HL-60/S4 treated with phorbol 12-myristate 13-acetate at 8.2 ng/mL for 4 days and 3 days (cell line): ENCODE data around the gene TRAM2.

Source experiments
- in situ Hi-C: fragments of 300-500 bp; cut with MboI; formaldehyde crosslinking; loops from 2 replicates; pipeline ENCODE4 v1.15.0; 2022; ENCODE audit warnings: low sequenced_read_pairs

Gene TRAM2

DNA sequence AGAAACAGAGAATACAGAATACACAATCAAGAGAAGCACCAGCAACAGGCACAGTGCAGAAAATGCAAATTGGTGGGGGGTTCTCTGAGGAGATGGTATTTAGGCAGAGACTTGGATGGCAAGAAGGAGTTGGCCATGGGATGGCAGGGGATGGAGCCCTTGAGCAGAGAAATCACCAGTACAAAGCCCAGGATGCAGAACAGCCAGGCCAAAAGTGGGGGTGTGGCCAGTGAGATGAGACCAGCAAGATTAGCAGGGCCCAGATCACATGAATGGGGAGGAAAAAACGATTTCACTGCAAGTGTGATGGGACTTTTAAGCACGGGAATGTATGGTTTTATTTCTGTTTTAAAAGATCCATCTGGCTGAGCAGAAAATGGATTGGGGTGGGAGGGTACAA lies 63.4 kb downstream of the TRAM2 start:
- in situ Hi-C loops = no loop called here

DNA sequence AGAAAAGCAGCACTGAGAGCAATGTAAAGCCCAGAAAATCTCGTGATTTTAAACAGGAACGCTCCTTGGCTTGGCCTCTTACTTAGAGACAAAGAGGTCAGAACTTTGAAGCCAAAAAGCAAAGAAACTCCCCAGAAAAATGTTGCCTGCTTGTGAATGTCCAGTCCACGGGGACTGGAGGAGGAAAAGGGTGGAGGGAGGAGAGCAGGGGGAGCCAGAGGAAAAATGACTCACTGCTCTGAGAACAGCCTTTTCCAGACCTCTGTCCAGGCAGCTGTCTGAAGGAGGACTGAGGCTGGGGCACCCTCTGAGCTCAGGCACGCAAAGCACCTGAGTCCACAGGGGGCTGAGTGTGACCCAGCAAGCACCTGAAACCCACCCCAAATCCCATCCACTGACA lies 64.7 kb downstream of the TRAM2 start:
- in situ Hi-C loops = no loop called here

DNA sequence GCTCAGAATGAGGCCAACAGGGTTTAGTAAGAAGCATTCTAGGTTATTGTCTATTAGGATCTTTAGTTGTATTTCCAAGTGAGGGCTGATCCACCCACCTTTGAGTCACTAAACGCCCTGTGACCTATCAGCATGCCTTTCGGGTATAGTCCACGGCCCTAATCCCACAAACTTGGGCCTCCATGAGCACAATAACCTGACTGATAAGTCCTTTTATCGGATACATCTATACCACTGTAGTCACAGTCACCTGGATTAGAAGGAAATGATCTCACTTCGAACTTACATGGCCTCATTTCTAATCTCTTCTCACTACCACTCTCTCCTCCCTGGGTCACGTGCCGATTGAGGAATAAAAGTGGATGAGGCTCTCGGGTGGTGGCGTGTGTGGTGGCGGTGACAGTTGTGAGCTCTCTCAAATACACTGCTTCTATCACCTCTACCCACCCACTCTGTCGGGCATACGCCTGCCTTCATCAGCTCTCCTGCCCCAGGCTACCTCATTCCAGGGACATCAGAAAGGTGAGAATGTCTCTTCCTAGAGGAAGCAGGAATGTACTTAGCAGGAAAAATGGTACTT lies 65.2 kb downstream of the TRAM2 start:
- in situ Hi-C loops = no loop called here

DNA sequence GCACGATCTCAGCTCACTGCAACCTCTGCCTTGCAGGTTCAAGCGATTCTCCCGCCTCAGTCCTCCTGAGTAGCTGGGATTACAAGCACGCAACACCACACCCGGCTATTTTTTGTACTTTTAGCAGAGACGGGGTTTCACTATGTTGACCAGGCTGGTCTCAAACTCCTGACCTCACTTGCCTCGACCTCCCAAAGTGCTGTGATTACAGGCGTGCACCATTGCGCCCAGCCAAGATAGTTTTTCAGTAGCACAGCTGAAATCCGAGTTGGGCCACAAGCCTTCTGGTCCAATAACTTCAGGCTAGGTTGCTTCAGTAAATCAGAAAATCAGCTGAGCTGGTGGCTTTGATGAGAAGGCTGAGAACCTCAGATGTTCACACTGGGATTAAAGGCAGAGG lies 65.7 kb downstream of the TRAM2 start:
- in situ Hi-C loops = no loop called here

DNA sequence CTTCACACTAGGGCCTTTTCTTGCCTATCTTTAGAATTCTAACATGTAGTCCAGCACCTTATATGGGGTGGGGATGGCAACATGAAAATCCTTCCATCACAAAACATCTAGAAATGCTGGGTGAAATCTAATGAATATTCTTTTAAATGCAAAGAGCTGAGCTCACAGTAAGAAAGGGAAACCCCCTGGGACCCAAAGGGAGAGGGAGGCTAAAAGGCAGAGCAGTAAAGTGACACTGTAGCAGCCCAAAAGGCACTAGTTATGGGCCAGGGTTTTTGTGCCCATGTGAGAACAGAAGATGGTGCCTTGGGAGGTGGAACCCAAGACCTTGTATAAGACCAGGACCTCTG lies 66.7 kb downstream of the TRAM2 start:
- in situ Hi-C loops = no loop called here

DNA sequence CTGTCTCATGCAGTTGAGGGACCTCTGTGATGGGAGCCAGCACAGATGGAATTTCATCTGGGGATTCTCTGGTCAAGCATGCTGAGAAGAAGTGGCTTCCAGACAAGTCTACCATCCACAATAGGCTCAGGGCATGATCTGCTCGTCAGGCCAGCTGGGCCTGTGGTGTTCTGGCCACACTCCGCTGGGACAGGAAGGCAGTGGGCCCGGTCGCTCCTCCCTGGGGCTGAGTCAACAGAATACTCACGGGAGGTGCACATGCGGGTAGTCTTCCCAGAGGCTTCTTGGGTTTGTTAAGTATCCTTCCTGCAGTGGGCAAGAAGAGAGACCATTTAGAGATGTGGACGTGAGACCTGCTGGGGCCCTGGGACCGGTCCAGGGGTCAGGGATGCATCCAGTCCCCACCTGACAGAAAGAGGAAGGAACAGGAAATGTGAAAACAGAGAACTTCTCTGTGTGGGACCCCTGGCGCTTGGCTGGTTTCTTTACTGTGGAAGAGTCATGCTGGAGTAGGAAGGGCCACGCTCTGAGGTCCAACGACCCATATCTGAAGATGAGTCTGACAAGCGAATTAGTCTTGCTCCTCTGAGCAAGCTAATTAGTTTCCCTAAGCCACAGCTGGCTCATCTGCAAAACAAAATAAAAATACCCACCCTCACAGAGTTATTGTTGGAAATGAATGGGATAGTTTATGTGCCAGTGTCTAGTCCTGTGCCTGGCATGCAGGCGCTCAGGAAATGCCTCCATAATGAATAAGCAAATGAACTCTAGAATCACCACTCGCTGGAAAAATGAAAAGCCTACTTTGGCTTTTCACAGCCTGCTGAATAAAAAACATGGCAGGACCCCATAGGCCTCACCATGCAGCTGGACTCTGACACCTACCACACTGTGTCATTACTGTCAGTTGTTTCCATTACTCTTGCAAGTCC lies 67.3 kb downstream of the TRAM2 start:
- in situ Hi-C loops = no loop called here

DNA sequence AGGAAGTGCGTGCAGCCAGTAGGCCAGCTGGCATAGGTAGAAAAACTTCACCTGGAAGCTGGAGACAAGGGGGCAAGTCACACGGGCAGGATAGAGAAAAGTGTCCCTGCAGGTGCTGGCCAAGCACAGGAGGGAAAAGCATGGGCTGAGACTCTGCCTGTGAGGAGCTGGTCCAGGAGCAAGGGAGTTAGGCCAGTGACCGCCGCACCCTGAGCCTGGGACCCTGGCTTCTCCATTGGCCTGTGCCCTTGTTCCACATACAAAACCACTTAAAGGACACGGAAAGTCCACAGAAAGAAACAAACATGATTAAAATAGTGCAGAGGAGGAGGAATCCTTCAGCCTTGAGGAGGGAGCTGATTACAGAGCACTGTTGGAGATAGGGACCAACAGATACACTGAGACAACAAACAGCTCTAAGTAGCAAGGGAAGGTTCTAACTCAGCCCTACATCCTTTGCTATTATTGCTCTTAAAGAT lies 68.6 kb downstream of the TRAM2 start:
- in situ Hi-C loops = no loop called here

DNA sequence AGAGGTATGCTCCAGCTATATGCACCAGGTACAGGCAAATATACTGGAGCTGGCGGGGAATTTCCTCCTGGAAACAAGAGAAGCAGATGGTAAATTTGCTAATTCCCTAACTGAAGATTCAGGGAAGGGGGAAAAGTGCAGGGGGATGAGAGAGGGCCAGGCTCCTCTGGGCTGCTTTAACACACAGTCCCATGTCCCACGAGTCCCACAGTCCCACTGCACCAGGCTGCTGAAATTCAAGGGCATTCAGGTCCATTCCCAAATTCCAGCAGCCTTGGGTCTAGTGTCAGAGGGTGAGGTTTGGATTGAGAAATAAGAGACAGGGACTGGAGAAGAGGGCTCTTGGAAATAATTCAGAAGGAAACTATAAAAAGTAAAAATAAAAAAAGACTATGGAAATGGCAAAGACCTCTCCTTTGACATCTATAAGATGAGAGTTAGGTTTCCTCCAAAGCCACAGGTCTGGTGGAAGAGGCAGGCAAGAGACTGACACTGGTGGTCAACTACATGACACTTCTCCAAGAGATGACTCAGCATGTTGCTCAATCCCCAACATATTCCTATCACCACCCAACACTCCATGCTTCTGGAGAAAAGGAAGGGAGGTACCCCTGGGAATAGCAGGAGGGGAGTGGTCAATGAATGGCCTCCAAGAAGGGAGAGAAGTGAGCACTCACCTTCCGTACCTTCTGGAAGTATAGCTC lies 69.2 kb downstream of the TRAM2 start:
- in situ Hi-C loops = no loop called here

DNA sequence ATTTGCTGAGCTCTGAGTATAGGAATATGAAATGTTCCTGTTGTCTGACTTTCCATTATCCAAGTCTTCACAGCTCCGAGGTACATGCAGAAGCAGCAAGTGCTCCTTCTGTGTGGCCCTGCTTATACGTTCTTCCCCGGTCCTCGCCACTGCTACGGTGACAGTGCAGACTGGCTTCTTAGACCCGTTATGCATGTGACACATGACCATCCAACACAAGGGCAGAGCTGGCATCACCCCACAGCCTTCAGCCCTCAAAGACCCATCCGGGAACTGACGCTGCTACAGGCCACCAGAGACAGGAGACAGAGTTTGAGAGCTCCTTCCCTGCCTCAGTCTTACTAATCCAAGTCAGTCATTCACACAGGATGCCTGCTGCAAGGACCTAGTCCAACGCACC lies 70.4 kb downstream of the TRAM2 start:
- in situ Hi-C loops = no loop called here

DNA sequence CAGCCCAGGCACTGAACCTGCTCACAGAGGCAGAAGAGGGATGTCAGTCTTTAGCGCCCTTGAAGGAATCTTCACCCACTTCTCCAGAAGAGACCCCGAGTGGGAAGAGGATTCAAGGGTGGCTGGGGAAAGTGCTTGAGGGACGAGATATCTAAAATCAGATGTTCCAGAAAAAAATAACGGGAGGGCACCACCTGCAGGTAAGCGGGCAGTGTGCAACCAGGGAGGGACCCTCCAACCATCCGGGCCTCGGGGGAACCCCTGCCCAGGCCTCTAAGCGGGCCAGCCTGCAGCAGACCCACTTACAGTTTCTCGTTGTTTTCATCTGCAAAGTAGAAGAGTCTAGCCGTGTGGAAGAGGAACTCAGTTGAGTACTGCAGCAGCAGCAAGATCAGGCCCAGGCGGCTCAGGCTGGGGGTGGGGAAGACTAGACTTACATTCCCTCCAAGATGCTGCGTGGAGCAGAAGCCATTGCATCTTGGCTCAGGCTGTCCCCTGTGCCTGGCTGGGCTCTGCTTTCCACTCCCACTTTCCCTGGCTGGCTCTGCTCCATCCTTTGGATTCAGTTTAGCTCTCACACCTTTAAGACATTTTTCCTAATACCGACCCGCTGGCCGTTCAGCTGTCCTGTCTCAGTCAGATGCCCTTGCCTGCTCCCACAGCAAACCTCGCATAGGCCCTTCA lies 71.0 kb downstream of the TRAM2 start:
- in situ Hi-C loops = no loop called here

DNA sequence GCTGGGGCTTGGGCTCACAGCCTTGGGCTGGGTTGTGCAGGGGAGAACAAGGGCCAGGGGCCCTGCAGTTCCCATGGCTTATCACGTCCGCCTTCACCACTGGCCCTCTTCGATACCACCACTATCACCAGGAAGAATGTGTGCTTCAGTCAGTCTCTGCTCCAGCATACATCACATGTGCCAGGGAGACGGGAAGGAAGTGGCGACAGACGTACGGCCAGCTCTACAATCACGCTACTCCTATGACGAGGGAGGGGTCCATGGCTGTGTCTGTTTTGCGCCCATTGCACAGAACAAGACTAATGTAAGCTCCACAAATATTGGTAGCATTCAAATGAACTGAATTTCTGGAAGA lies 72.1 kb downstream of the TRAM2 start:
- in situ Hi-C loops = no loop called here

DNA sequence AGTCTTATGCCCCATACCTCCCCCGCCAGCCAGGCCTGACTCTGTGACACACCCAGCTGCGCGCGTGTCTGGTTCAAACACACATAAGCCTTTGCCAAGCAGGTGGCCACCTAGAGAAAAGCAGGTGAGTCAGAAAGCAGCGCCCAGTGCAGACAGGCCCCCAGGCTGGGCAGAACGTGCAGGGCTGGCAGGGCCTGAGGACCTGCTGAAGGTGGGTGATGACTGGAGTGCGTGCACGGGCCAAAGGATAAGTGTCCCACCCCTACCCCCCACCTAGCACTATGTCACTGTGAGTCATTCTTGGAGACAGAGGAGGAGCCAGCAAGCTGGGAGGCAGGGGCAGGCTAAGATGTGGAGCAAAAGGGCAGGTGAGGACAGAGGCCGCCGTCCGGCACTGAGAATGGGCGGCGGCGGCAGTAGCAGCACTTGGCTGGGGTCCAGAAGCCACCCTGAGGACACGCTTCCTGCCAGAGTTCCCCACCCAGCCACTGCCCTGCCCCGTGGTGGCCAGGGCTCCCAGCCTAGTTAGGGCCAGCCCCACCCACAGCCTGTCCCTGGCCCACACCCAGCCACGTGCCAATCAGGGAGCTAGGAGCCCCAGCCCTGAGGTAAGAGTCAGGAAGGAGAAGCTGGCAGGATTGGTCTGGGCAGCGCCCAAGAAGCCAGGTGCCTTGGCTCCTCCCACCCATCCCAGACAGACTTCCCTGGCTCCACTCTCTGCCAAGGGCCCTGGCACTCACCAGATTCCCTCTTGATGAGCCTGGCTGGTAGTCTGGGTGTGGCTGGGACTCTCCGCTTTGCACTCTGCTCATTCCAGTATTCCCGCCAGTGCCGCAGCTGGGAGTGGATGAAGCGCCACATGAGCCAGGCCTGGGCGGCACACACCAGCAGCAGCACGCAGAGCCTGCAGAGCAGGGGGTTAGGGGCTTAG lies 72.7 kb downstream of the TRAM2 start:
- in situ Hi-C loops = no loop called here

DNA sequence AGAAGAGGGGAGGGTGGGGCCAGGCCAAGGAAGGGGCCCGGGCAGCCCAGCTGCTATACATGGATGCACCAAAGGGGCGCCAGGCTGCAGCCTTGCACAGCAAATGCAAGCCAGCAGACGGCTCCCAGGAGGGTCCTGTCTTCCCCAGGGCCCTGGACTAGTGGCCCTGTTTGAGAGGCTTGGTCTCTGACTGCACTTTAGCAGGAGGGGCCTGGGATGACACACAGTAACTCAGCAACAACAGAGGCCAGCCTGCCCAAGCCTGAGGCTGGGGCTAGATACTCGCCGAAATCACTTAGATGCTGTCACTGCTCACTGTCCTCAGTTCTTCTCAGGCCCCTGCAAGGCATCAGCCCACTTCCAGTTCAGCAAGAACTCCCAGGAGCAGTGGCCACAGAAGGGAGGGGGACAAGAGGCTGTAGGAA lies 73.5 kb downstream of the TRAM2 start:
- in situ Hi-C loops = no loop called here

DNA sequence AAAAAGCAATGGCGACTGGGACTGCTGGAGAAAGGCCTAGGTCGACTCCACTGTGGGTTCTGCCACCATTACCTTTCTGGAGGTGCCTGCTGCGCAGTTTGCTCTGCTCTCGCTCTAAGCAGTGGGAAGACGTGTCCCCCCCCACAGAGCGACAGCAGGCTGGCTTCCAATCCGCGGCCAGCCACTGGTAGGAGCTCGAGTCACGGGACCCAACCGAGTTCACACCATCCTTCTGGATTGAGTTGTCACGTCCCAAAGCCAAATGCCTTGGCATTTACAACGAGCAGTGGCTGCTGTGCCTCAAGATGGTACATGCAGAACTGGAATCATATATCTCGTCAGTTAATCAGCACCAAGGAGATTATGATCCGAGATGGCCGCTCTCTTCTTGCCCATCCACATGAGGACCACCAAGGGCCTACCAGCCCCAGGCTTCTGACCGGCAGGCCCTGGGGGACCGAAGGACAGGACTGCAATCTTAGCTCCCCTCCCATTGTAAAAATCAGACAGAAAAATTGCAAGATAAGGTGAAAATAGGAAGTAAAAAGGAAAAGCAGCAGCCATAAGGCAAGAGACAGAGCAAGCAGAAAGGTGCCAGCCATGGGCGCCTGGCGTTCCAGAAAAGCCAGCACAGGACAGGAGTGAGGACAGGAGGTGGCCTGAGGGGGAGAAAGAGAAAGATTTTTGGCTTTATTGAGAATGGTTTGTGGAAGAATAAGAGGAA lies 74.4 kb downstream of the TRAM2 start:
- in situ Hi-C loops = no loop called here

DNA sequence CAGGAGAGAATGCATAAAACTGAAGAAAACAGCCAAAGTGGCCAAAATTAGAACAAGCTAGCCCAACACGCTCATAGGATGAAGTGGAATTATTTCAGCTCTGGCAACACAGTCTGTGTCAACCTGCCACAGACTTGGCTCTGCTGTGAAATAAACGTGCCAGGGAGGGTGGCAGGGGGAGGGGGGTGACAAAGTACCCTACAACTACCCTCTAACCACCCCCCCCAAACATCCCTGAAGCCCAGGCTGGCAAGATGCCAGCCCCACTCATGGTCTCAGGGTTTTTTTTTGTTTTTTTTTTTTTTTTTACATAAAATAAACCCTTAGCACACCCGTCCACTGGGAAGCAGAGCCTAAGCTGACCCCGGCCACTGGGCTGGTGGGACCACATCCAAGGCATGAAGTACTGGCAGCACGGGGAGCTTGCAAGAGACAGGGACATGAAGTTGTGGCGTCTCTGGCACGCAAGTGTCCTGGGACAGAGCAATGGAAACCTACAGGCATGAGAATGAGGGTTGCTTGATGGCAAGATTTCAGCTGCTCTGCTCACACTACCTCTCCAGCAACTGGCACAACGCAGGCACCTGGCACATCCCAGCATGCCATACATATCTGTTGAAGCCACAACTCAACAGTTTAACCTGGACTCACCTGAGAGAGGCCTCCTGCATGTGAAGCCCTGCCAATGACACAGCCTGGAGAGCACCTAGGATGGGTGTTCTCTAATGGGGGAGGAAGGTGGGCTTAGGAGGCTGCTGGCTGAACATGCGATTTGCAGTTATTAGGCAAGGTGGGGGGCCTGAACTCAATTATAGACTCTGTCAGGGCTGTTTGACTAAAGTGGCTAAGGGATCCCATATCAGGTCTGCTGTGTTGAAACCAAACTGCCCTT lies 76.4 kb downstream of the TRAM2 start:
- in situ Hi-C loops = no loop called here

DNA sequence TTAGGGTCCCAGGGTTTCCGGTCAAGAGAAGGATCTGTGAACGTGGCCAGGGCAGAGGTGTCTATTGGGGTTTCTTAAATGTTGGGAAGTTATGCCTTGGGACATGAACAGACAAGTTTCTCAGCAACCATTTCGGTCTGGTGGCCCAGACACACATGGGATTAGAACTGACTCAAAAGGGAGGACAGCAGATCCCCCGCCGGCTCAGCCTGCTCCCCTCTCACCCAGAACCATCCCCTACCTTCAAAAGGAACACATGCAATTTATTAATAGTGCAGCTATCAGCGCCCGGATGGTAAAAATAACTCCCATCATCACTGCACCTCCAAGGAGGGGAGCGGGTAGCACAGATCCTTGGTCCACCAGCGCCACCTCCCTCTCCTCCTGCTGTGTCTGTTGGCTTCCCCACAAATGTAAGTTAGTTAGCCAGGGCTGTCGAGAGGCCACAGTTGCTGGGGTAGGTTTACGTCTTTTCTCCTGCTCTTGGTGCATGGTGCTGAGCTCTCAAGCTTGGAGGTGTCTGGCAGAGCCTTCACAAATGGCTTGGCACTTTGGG lies 77.1 kb downstream of the TRAM2 start:
- in situ Hi-C loops = no loop called here

DNA sequence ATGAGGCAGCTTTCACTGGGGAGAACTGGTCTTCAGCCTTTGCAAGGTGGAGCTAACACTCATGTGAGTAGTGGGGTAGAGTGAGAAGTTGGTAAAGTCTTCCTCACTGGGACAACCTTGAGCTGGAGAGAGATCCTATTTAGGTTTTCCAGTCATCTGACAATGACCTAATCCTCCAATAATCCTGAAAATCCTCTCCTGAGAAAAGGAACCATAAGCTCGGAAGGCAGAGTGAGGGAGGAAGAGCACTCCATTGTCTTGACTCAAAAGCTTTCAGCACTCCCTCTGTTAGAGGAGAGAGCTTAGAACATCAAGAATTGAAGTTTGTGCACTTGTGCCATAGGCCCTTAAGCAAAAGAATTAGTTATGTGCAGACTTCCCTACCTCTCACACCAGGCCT lies 77.8 kb downstream of the TRAM2 start:
- in situ Hi-C loops = no loop called here

DNA sequence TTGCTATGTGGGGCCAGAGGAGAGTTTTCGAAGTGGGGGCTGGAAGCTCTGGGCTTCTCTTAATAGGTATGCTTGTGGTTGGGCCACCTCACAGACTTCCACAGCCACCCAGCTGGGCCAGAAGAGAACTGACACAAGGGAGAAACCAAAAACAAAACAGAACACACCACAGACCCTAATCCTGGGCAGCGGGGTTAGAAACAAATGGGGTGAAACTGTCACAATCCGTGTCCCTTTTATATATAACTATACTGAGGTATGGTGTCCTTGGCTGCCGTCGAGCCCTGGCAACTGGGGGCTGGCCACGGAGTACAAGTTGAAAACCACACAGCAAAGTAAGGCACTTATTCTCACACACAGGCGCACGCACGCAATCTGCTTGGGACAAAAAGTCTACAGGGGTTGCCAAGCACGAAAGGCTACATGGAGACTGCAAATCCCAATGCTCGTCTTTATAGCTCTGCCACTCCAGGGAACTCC lies 78.3 kb downstream of the TRAM2 start:
- in situ Hi-C loops = no loop called here
